GM21390 (cell line): ENCODE data around the gene DOC2B.
"Not testable (repeated sequence)": the region's sequence is repeated elsewhere in the genome, so short reads cannot be mapped to it uniquely, and the experiment has no call there.

ENCODE experiments used
- ATAC-seq: cut with Tn5 transposase; IDR thresholded peaks from one replicate; pipeline ENCODE4 v1.9.1; 2021; ENCODE audit not compliant: unreplicated experiment

DOC2B gene

DNA sequence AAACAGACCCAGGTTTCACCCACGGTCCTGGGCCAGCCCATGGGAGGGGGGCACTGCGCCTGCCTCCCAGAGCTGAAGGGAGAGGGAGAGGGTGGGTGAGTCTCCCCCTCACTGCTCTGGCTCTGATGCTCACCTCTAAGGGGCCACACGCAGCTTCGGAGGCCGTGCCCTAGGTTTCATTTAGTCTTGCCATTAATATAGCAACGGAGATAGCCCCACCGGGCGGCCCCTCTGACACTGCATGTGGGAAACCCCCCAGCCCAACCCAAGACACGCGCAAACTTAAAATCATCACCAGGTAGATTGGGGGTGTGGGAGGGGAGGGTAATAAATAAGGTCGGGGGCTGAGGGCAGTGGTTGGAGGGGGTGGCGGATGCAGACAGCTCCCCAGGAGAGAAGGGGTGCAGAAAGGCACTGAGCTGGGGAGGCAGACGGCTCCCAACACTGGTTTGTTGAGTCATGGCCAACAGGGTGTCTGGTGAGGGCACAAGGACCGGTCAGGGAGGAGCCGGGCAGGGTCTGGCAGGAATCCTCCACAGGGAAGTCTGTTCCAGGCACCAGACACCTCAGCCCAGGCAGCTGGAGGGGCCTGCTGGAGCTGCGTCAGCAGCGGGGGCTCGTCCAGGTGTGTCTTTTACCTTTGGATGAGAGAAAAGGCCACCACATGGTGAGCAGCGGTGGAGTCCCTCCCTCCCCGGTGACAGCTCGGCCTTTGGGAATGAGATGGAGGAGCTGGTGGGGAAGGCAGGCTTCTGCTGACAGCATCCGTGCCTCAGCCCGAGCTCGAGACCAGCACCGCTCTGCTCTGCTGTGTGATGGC is 32.0 kb upstream of the DOC2B start:
- no peak for ATAC-seq

DNA sequence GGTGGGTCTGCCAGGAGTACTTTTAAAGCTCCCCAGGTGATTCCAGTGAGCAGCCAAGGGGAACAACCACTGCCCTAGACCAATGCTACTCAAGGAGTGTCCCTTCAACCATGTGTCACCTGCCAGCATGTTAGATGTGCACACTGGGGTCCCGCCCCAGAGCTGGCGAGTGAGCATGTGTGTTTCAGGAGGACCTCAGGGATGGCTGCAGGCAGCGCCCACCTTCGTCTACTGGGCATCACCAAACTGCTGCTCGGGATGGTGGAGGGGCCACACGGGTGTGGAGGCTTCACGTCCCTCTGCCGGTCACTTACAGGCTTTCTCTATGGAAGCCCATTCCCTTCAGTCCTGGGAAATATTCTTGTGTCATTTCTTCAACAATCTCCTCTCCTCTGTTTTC is 29.0 kb upstream of the DOC2B start:
- ATAC-seq, result no peak

GRCh38 chr17:208429-208828 is 27.0 kb upstream of the DOC2B start:
- ATAC-seq, result no peak

- ATAC-seq, result no peak
Observed at GRCh38 chr17:207775-208174, 26.3 kb upstream of the DOC2B start.

DNA sequence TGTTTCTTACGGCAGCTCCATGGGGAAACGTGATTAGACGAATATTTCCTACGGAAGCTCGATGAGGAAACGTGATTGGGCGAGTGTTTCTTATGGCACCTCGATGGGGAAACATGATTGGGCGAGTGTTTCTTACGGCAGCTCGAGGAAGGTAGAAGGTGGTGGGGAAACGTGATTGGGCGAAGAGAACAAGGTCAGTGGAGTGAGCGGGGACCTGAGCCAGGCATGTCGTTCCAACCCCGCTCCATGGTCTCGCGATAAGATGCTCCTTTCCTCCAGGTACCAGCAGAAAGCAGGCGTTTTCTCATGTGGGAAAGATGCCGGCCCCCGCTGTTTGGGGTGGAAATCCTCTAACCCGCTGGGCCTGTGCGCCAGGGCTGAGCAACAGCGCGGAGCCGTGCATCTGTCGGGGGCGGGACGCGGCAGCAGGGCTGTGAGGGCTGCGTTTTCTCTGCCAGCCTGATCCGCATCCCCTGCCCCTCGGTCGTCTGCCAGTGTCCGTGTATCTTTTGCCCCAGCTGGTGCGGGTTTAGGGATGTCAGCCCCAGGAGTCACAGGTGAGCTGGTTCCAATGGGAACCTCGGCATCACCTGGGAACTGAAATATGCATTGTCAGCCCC is 25.6 kb upstream of the DOC2B start:
- no peak for ATAC-seq

- not testable (repeated sequence) for ATAC-seq
Observed at GRCh38 chr17:206484-206883, 25.0 kb upstream of the DOC2B start.

GRCh38 chr17:205817-206216 is 24.4 kb upstream of the DOC2B start:
- no peak for ATAC-seq

DNA sequence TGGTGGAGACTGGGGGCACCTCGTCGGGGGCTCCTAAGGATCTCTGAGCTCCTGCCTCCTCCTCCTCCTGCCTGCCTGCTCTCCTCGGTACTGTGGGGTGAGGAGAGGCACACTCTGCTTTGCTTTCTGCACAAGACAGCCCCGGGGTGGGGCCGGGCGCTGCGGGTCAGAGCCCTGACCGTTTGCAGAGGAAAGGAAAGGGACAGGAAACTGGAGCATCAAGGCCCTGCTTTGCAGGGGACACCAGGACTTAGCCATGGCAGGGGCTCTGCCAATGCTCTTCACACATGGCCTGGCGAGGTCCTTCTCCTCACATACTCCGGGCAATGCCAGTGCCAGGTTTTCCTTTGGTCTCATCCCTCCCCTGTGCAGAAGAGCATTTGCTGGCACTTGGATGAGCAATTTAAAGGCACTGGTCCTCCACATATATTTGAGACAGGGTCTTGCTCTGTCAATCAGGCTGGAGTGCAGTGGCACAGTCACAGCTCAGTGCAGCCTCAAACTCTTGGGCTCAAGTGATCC is 23.8 kb upstream of the DOC2B start:
- ATAC-seq, result no peak

GRCh38 chr17:204427-205147 is 23.1 kb upstream of the DOC2B start:
- ATAC-seq, result no peak

DNA sequence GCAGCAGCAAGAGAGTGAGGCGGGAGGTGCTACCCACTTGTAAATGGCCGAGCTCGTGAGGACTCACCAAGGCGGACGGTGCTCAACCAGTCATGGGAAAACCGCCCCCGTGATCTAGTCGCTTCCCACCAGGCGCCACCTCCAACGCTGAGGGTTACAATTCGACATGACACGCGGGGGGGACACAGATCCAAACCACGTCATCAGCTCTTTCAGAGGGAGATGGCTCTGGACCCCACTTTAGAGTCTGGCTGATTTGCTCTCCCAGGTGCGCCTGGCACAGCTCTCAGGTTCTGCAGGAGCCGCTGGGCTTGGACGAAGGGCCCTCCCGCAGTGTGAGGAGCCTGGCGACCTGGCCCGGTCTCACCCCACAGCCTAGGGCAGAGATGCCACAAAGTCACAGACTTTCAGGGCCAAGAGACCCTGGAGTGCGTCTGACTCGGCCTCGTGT is 21.1 kb upstream of the DOC2B start:
- no peak for ATAC-seq

DNA sequence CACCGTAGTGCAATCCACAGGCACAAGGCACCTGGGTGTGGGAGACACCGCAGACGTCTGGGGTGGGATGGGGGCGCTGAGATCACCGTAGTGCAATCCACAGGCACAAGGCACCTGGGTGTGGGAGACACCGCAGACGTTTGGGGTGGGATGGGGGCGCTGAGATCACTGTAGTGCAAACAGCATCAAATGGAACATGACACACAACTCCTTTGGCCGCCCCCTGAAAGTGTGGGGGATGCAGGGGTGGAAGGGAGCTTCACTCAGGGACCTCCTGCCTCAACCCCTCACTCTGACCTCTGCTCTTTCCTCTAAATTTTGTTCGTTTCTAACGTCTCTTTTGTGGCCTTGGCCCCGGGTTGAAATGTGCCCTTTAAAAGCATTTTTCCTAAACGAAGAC is 20.3 kb upstream of the DOC2B start:
- ATAC-seq, result not testable (repeated sequence)

- not testable (repeated sequence) for ATAC-seq
Observed at GRCh38 chr17:201257-201656, 19.8 kb upstream of the DOC2B start.

- ATAC-seq, result no peak
Observed at GRCh38 chr17:200586-200985, 19.1 kb upstream of the DOC2B start.

DNA sequence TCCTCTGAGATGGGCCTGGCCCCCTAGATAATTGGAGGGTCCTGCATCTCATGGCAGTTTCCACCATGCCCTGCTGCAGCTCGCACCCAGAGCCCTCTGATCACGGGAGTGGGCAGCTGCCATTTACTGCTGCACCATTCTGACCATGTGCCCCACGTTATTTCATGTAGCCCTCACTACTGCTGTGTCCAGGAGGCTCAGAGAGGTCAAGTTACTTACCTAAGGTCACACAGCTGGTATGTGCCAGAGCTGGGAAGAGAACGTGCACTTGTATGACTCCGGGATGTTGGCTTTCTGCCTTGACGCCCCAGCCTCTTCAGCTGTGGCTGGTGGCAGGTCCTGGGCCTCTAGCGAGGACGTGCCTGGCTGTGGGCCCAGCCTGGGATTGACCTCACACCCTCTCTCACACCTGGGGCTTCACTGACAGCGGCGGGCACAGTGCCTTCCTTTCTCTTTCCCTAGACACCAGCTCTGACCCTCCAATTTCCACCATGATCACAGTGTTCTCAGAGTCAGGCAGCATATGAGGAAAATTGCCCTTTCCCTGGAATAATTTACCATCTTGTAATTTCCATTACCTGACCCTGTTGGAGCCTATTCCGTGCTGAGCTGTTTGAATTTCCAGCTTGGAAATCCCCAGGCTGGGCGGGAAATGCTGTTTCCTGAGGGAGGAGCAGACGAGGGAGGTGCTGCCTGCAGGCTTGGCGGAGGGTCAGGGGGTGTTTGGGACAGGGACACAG is 18.5 kb upstream of the DOC2B start:
- ATAC-seq, result no peak

GRCh38 chr17:199191-199604 is 17.7 kb upstream of the DOC2B start:
- ATAC-seq, result no peak

DNA sequence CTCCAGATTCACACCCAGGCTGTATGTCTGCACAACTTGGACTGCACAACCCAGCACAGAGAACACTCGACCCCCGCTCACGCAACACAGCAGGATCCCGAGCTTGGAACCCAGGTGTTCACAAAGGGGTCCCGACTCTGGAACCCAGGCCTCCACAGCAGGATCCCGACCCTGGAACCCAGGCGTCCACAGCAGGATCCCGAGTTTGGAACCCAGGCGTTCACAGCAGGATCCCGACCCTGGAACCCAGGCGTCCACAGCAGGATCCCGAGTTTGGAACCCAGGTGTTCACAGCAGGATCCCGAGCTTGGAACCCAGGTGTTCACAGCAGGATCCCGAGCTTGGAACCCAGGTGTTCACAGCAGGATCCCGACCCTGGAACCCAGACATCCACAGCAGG is 16.8 kb upstream of the DOC2B start:
- not testable (repeated sequence) for ATAC-seq

DNA sequence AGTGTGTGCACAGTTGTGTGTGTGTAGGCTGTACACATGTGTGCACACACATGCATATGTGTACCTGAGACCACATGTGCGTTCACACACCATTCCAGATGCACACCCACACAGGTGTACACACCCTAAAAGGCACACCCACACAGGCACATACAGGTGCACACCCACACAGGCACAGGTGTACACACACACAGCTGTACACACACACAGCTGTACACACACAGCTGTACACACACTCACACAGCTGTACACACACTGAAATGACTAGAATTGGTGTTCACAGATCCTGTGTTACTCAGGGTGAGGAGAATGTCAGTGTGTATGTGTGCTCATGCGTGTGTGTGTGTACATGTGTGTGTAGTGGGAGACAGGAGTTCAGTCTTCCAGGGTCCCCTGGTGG is 15.9 kb upstream of the DOC2B start:
- ATAC-seq, result no peak

GRCh38 chr17:194828-195602 is 13.6 kb upstream of the DOC2B start:
- no peak for ATAC-seq

DNA sequence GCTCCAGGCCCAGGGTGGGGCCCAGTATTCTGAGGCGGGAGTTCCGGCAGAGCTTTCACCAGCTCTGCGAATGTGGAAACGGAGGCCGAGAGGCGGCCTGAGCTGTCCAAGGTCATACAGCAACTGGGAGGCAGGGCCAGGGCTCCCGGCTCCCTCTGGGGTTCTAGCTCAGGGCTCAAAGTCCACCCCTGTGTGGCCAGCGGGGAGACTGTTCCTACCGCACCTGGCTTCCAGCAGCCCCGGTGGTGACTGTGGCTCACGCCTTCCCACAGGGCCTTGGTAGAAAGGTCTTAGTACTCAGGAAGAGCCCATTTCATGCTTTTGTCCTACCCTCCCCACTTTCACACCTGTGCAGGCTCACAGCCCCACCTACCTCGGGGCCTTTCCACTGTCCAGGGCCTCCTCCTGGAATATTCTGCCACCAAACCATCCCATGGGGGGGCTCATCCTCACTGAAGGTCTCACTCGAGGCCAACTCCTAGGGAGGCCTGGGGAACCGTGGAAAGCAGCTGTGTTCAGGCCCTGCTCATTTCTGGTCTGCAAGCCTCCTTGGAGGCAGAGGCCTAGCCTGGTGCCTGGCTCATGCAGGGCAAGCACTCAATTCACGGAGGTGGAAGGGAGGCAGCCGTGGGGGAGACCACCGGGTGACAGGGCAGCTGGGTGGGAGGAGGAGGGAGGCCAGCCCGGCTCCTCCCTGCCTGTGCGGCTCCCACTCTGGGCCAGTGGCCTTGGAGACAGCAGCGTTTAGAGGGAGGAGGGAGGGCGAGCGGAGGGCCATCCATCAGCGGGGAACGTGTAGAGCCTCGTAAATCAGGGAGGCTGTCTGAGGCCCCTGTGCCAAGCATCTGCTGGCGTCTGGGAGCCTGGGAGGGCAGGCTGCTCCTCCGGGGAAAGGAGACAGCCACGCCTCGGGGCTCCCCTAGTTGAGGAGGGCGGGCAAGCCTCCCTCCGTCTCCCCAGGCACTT is 12.7 kb upstream of the DOC2B start:
- ATAC-seq, result no peak
